A673 (cell line): ENCODE measurements around the gene PCDHGA5.

Experiments used
- CTCF ChIP-seq: fragments of 300-800, 200-600 bp; sonication (generic); conservative IDR thresholded peaks from 2 replicates; pipeline ENCODE4 v1.5.1; 2017; ENCODE audit warnings: low read depth, mild to moderate bottlenecking, antibody characterized with exemption, low read length, moderate library complexity, mixed read lengths
- EZH2 ChIP-seq: fragments of 200-600 bp; sonication (generic); IDR thresholded peaks from 2 replicates; pipeline ENCODE4 v1.6.1; 2017; ENCODE audit warnings: borderline replicate concordance, low read depth, mild to moderate bottlenecking, mixed read lengths, antibody characterized with exemption, low read length; ENCODE audit not compliant: poor library complexity, severe bottlenecking

- TF ChIP-seq CTCF (no peak), EZH2 (no peak)
Measured at GRCh38 chr5:141319202-141319601, 44.8 kb upstream of the PCDHGA5 start.
